A549 (cell line): ENCODE measurements around the gene GNG7.

Experiments used
- CBX2 ChIP-seq: fragments of 200-600 bp; sonication (generic); IDR thresholded peaks from 2 replicates; pipeline ENCODE4 v1.6.1; 2016; ENCODE audit warnings: low read depth, mild to moderate bottlenecking, borderline replicate concordance
- EP300 ChIP-seq, 2 experiments: fragments of >200 bp; sonication (Bioruptor Twin); formaldehyde crosslinking; IDR thresholded peaks; 2 replicates in 1 of 2; 3 replicates in 1 of 2; pipeline ENCODE4 v1.6.1; 2016 to 2017
- MAZ ChIP-seq: fragments of 150-350 bp; IDR thresholded peaks from 2 replicates; pipeline ENCODE4 v1.6.1; 2014; ENCODE audit warnings: antibody characterized with exemption, low read depth, low read length, borderline replicate concordance
- MYC ChIP-seq: IDR thresholded peaks from 2 replicates; pipeline ENCODE4 v1.6.1; 2012; ENCODE audit warnings: mild to moderate bottlenecking, inconsistent platforms, low read length, improper control_type of control experiment, borderline replicate concordance
- POLR2AphosphoS2 ChIP-seq: conservative IDR thresholded peaks from 2 replicates; pipeline ENCODE4 v1.6.1; 2012; ENCODE audit warnings: low read length, improper control_type of control experiment, inconsistent platforms
- SREBF2 ChIP-seq: fragments of 450-650 bp; IDR thresholded peaks from 2 replicates; pipeline ENCODE4 v1.6.1; 2014; ENCODE audit warnings: mild to moderate bottlenecking, moderate library complexity
- TF ChIP-seq, protein P1 (sequence below): fragments of >200 bp; sonication (Bioruptor Twin); formaldehyde crosslinking; IDR thresholded peaks from 3 replicates; pipeline ENCODE4 v1.5.1; 2016

DNA sequence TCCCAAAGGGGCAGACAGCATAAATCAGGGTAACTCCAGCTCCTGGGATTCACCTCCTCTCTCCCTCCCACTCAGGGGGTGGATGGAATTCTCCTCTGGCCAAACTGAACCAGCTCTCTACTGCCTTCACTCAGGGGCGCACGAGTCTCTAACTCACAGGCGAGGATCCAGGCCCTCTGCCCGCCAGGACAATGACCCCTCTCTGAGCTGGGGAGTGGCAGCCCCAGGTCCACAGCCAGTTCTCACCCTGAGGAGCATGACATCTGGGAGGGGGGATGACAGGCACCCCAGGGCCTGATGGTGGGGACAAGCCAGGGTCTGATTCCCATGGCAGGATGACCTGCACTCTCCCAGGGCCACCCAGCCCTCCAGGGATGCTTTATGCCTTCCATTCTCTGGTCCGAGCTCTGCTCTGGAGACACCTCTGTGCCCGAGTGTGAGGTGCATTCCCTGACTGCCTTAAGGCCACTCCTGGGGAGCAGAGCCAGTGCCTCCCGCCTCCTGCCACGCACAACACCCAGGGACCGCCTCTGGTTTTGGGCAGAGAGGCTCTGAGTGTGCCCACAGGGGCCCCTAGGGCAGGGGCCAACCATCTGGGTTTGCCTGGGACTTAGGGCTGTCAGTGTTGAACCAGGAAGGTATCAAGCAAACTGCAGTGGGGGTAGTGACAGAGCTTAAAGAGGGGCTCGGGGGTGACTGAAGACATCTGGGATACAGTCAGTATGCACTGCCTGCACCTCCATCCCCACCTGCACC is 66.2 kb downstream of the GNG7 start:
- TF ChIP-seq EP300 (IDR thresholded peaks at IDR 0.05) = no peak
- no peak for TF ChIP-seq POLR2AphosphoS2
- TF ChIP-seq, protein P1, sequence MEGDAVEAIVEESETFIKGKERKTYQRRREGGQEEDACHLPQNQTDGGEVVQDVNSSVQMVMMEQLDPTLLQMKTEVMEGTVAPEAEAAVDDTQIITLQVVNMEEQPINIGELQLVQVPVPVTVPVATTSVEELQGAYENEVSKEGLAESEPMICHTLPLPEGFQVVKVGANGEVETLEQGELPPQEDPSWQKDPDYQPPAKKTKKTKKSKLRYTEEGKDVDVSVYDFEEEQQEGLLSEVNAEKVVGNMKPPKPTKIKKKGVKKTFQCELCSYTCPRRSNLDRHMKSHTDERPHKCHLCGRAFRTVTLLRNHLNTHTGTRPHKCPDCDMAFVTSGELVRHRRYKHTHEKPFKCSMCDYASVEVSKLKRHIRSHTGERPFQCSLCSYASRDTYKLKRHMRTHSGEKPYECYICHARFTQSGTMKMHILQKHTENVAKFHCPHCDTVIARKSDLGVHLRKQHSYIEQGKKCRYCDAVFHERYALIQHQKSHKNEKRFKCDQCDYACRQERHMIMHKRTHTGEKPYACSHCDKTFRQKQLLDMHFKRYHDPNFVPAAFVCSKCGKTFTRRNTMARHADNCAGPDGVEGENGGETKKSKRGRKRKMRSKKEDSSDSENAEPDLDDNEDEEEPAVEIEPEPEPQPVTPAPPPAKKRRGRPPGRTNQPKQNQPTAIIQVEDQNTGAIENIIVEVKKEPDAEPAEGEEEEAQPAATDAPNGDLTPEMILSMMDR = no peak
- no peak for TF ChIP-seq MYC
- no peak for TF ChIP-seq MAZ
- TF ChIP-seq SREBF2 = no peak
- TF ChIP-seq CBX2 = no peak
